CD4-positive, alpha-beta T cell (primary cell): ENCODE results near the gene ADGRB3. TPM values are rescaled to one million over a fixed set of nuclear protein-coding genes. Genes with fewer than 3 reads are reported as not detected.

Experiments used
- ATAC-seq: fragments of 200-7000 bp; cut with Tn5 transposase; one replicate; pipeline ENCODE4 v1.10.0; 2022; ENCODE audit warnings: mild to moderate bottlenecking; ENCODE audit not compliant: poor library complexity
- CTCF ChIA-PET: fragments of 350-600 bp; sonication (Branson Sonifier 250); formaldehyde crosslinking; loops from one replicate; lab custom pipeline; 2021; ENCODE audit warnings: antibody characterized with exemption, inconsistent platforms; lab: Charles Lee
- POLR2A ChIA-PET: fragments of 350-600 bp; sonication (Branson Sonifier 250); formaldehyde crosslinking; loops from one replicate; lab custom pipeline; 2021; ENCODE audit warnings: antibody characterized with exemption, inconsistent platforms; lab: Charles Lee
- DNase-seq, 14 experiments: peaks; one replicate each; pipeline ENCODE4 v3.0.0-alpha.2; 2013 to 2020; ENCODE audit warnings: mixed read lengths in 2 of 14
- H3K27ac ChIP-seq, 2 donors: one replicate each; pipeline versions ENCODE4 v1.5.1 to v1.7.0; 2013; ENCODE audit warnings: low read length in 2 of 2, low read depth in 1 of 2, mild to moderate bottlenecking in 1 of 2
- H3K27me3 ChIP-seq, 2 experiments: 1 replicate in 1 of 2; 2 replicates in 1 of 2; pipeline versions ENCODE4 v1.6.1 to v1.7.0; 2013; ENCODE audit warnings: low read length in 2 of 2, control low read depth in 1 of 2, mild to moderate bottlenecking in 1 of 2, moderate library complexity in 1 of 2; ENCODE audit not compliant: insufficient read depth in 2 of 2, control insufficient read depth in 1 of 2
- H3K36me3 ChIP-seq: one replicate; pipeline ENCODE4 v1.6.1; 2013; ENCODE audit warnings: low read length, control low read depth; ENCODE audit not compliant: insufficient read depth
- H3K4me1 ChIP-seq: one replicate; pipeline ENCODE4 v1.6.1; 2013; ENCODE audit warnings: low read length, control low read depth; ENCODE audit not compliant: insufficient read depth
- H3K4me3 ChIP-seq: one replicate; pipeline ENCODE4 v1.5.1; 2013; ENCODE audit warnings: mild to moderate bottlenecking, low read length, moderate library complexity
- H3K9me3 ChIP-seq, 2 experiments: 1 replicate in 1 of 2; 2 replicates in 1 of 2; pipeline versions ENCODE4 v1.6.1 to v1.7.0; 2013; ENCODE audit warnings: low read length in 2 of 2, mild to moderate bottlenecking in 2 of 2, control low read depth in 1 of 2, moderate library complexity in 1 of 2; ENCODE audit not compliant: control insufficient read depth in 1 of 2, insufficient read depth in 1 of 2
- H3K27ac Mint-ChIP-seq: one replicate; pipeline ENCODE4 v1.8.0; 2020; ENCODE audit warnings: mixed read lengths
- H3K27me3 Mint-ChIP-seq: one replicate; pipeline ENCODE4 v1.8.0; 2021; ENCODE audit warnings: mixed read lengths
- H3K36me3 Mint-ChIP-seq: one replicate; pipeline ENCODE4 v1.8.0; 2021; ENCODE audit warnings: low read depth, mixed read lengths
- H3K4me1 Mint-ChIP-seq: one replicate; pipeline ENCODE4 v1.8.0; 2021; ENCODE audit warnings: low read depth, mixed read lengths
- H3K4me3 Mint-ChIP-seq: one replicate; pipeline ENCODE4 v1.8.0; 2020; ENCODE audit warnings: mild to moderate bottlenecking, mixed read lengths
- H3K9me3 Mint-ChIP-seq: one replicate; pipeline ENCODE4 v1.8.0; 2020; ENCODE audit warnings: mixed read lengths
- intact Hi-C, 2 experiments: fragments of 100-400 bp; cut with DNase I in 1 of 2; cut with micrococcal nuclease in 1 of 2; formaldehyde crosslinking; loops; one replicate each; pipeline versions ENCODE4 v1.15.1 to v1.9.0; 2023 to 2025; cut with DNase I, micrococcal nuclease
- total RNA-seq, 174 experiments: library from RNA in 2 of 174; stranded (reverse) in 2 of 174; gene quantifications; one replicate each; pipeline ENCODE4 v1.2.3 and lab custom pipeline; 2021 to 2026
- TF ChIP-seq, protein P1 (sequence below): fragments of 200-600 bp; IDR thresholded peaks from one replicate; pipeline ENCODE4 v1.8.0; 2022; ENCODE audit warnings: antibody characterized with exemption, mild to moderate bottlenecking

ADGRB3 gene
- total RNA-seq, 2 experiments from 2014 or later: not detected

DNA sequence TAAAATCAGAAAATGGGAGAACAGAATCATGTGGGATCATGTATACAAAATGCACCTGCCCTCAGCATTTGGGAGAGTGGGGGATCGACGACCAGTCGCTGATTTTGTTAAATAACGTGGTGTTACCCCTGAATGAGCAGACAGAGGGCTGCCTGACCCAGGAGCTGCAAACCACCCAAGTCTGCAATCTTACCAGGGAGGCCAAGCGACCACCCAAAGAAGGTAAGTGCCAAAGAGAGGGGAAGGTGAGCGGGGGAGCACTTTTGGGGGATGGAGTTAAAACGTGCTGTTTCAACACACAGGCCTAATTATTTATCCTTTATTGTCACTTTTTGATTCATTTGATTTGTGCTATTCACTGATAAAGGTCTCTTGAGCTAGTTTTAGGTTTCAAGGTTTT is 4.1 kb downstream of the ADGRB3 start:
- Mint-ChIP-seq H3K27ac (no peak overlapping the region), H3K9me3 (no peaks in the 10 kb centered on the region), H3K36me3 (no peaks in the 10 kb centered on the region), H3K4me3 (no peak overlapping the region), H3K27me3 (peaks cover 53% of the 10 kb centered on the region), H3K4me1 (peaks cover 16% of the 10 kb centered on the region)
- Histone ChIP-seq H3K9me3 (peaks cover 0 to 4% of the 10 kb centered on the region in 2 experiments), H3K36me3 (no peaks in the 10 kb centered on the region), H3K4me3 (no peak overlapping the region), H3K4me1 (peaks cover 12% of the 10 kb centered on the region), H3K27ac (no peak overlapping the region), H3K27me3 (peaks cover 15 to 27% of the 10 kb centered on the region in 2 experiments)
- TF ChIP-seq, protein P1, sequence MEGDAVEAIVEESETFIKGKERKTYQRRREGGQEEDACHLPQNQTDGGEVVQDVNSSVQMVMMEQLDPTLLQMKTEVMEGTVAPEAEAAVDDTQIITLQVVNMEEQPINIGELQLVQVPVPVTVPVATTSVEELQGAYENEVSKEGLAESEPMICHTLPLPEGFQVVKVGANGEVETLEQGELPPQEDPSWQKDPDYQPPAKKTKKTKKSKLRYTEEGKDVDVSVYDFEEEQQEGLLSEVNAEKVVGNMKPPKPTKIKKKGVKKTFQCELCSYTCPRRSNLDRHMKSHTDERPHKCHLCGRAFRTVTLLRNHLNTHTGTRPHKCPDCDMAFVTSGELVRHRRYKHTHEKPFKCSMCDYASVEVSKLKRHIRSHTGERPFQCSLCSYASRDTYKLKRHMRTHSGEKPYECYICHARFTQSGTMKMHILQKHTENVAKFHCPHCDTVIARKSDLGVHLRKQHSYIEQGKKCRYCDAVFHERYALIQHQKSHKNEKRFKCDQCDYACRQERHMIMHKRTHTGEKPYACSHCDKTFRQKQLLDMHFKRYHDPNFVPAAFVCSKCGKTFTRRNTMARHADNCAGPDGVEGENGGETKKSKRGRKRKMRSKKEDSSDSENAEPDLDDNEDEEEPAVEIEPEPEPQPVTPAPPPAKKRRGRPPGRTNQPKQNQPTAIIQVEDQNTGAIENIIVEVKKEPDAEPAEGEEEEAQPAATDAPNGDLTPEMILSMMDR: no peak
- DNase-seq (no peak), ATAC-seq (no peak)
- CTCF ChIA-PET: no interaction called here
- intact Hi-C loops: loop anchor here in 1 of 2 experiments (10.0 kb wide), 1 partner anchor 1466 kb away; no protein-coding TSS in a partner anchor
- POLR2A ChIA-PET: no interaction called here

DNA sequence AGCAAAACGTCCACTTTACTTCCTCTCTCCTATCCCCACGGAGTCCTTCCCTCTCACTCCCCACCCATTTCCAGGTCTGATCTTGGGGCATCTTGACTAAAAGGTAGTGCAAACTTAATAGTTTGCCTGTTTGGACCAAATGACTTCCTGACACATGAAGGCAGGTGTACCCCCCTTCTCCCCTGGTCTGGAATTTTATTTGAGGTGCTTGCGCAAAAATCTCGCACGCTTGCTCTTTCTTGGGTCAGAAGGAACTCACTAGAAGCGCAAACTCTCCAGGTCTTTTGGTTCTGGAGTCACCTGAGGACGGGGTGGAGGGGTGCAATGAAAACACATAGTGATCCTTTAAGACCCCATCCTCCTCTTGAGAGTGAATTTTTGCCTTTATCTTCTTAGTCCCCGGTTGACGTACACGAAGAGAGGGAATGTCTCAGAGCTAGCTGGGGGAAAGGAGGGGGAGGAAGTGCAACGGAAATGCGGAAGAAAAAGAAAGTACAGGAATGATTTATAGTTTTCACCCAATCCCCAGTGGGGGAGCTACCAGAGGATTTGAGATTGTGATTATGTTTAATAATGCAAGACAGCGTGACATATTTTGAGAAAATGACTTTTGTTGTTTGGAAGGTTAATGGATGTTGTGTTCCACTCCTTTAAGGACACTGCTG is 4.9 kb downstream of the ADGRB3 start:
- POLR2A ChIA-PET: no interaction called here
- peaks cover 15 to 27% of the 10 kb centered on the region in 2 experiments for H3K27me3 ChIP-seq

DNA sequence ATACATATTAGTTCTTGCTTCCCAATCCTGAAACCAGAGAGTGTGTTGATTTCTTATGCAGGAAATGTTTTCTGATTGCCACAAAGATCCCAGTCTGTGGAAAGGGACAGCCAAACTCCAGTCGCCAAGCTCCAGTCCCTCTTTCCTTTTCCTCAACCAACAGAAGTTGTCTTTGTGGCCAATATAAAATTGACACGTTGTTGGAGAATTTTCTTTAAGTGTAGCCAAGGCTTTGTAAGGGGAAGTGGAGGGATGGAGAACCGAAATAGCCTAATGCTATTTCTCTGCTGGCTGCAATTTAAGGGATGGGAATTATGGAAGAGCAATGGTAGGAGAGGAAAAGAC is 5.4 kb downstream of the ADGRB3 start:
- no peak overlapping the region for H3K4me3 Mint-ChIP-seq
- no peak overlapping the region for H3K4me3 ChIP-seq

More for the DNA sequence above, 4.9 kb downstream of the ADGRB3 start:
- no peaks in the 10 kb centered on the region for H3K9me3 Mint-ChIP-seq
- H3K4me1 Mint-ChIP-seq: peaks cover 12% of the 10 kb centered on the region
- CTCF ChIA-PET: no interaction called here
- H3K4me3 ChIP-seq: no peak overlapping the region
- DNase-seq (no peak), ATAC-seq (no peak)
- no peak overlapping the region for H3K27ac Mint-ChIP-seq
- H3K4me3 Mint-ChIP-seq: no peak overlapping the region
- H3K4me1 ChIP-seq: peaks cover 10% of the 10 kb centered on the region
- H3K9me3 ChIP-seq: peaks cover 0 to 4% of the 10 kb centered on the region in 2 experiments
- TF ChIP-seq, protein P1: no peak
- no peaks in the 10 kb centered on the region for H3K36me3 Mint-ChIP-seq
- H3K27ac ChIP-seq: no peak overlapping the region
- intact Hi-C loops: loop anchor here in 1 of 2 experiments (10.0 kb wide), 1 partner anchor 1465 kb away; no protein-coding TSS in a partner anchor
- no peaks in the 10 kb centered on the region for H3K36me3 ChIP-seq
- peaks cover 48% of the 10 kb centered on the region for H3K27me3 Mint-ChIP-seq

More for the DNA sequence above, 5.4 kb downstream of the ADGRB3 start:
- ATAC-seq (no peak), DNase-seq (no peak)
- Mint-ChIP-seq H3K27ac (no peak overlapping the region), H3K4me1 (peaks cover 12% of the 10 kb centered on the region), H3K27me3 (peaks cover 44% of the 10 kb centered on the region), H3K9me3 (no peaks in the 10 kb centered on the region), H3K36me3 (no peaks in the 10 kb centered on the region)
- POLR2A ChIA-PET: no interaction called here
- TF ChIP-seq, protein P1: no peak
- Histone ChIP-seq H3K27me3 (peaks cover 11 to 25% of the 10 kb centered on the region in 2 experiments), H3K9me3 (no peaks in the 10 kb centered on the region), H3K27ac (no peak overlapping the region), H3K4me1 (peaks cover 8% of the 10 kb centered on the region), H3K36me3 (no peaks in the 10 kb centered on the region)
- CTCF ChIA-PET: no interaction called here
- intact Hi-C loops: no loop called here
